Measurements from ENCODE around the gene C1orf159. TPM values are rescaled to one million over a fixed set of nuclear protein-coding genes. Genes with fewer than 3 reads are reported as not detected.

The C1orf159 gene
- total RNA-seq, 4 donors from 2014 or later = 14.0 to 32.0 (median 22.7) TPM

DNA sequence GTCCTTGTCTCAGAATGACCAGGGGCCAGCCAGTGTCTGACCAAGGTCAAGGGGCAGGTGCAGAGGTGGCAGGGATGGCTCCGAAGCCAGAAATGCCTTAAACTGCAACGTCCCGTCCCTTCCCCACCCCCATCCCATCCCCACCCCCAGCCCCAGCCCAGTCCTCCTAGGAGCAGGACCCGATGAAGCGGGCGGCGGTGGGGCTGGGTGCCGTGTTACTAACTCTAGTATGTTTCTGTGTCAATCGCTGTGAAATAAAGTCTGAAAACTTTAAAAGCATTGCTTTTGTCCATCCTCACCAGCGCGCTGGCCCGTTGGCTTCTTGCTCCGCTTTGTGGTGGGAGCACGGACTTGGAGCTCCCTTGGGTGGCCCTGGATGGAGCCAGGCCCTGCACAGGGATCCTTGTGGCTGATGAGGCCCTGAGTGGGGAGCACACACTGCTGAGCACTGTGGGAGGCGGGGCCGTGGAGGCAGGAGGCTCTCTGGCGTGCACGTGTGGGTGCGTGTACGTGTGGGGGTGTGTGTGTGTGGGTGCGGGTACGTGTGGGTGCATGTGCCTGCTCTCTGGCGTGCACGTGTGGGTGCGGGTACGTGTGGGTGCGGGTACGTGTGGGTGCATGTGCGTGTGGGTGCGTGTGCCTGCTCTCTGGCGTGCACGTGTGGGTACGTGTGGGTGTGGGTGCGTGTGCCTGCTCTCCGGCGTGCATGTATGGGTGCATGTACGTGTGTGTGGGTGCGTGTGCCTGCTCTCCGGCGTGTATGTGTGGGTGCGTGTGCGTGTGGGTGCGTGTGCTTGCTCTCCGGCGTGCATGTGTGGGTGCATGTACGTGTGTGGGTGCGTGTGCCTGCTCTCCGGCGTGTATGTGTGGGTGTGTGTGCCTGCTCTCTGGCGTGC is 59.8 kb downstream of the C1orf159 start:
- no peak for TF ChIP-seq POLR2A (IDR thresholded peaks at IDR 0.05)
- no peak for TF ChIP-seq CTCF (IDR thresholded peaks at IDR 0.05)
- Histone ChIP-seq H3K4me3 (no peak overlapping the region), H3K27me3 (peaks cover 0 to 24% of the 10 kb centered on the region in 2 donors), H3K27ac (no peak overlapping the region), H3K36me3 (peaks cover 0 to 28% (median 0%) of the 10 kb centered on the region in 3 donors), H3K9me3 (peaks cover 0 to 4% (median 0%) of the 10 kb centered on the region in 4 donors), H3K4me1 (peaks cover 0 to 19% (median 13%) of the 10 kb centered on the region in 4 donors)
- no peak for DNase-seq

GRCh38 chr1:1054971-1055370 is 60.9 kb downstream of the C1orf159 start:
- Histone ChIP-seq H3K27me3 (peaks cover 0 to 13% of the 10 kb centered on the region in 2 donors), H3K9me3 (peaks cover 0 to 4% (median 0%) of the 10 kb centered on the region in 4 donors), H3K4me3 (no peak overlapping the region), H3K4me1 (peaks cover 0 to 16% (median 11%) of the 10 kb centered on the region in 4 donors), H3K27ac (no peak overlapping the region), H3K36me3 (peaks cover 0 to 38% (median 0%) of the 10 kb centered on the region in 3 donors)
- TF ChIP-seq POLR2A (IDR thresholded peaks at IDR 0.05) = no peak
- TF ChIP-seq CTCF (IDR thresholded peaks at IDR 0.05) = no peak
- DNase-seq = no peak

DNA sequence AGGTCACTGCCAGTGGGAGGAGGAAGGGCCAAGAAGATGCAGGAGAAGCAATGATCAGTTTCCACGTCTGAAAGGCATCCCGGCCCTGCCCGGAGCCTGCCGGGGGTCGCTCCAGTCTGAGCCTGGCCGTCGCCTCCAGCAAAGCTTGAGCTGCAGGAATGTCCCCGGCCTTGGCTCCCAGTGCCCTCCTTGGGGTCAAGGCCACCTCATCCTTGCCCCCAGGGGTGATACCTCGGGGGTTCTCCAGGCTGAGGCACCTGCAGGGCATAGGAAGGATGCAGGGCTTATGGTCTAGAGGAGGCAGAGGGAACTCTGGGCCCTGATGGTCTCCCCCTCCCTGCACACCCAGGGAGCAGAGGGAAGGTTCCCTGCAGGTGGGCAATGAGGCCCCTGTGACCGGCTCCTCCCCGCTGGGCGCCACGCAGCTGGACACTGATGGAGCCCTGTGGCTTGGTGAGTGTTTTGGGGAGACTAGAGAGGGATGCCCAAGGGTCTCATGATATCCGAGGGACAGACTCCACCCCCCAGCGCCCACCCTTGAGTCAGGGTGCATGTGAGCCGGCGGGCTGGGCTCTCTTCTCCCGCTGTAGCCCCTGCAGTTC is 61.7 kb downstream of the C1orf159 start:
- H3K4me3 ChIP-seq = no peak overlapping the region
- peaks cover 0 to 8% (median 6%) of the 10 kb centered on the region in 4 donors for H3K4me1 ChIP-seq
- H3K27me3 ChIP-seq = peaks cover 0 to 10% of the 10 kb centered on the region in 2 donors
- peaks cover 0 to under 1% (median 0%) of the 10 kb centered on the region in 4 donors for H3K9me3 ChIP-seq
- no peak overlapping the region for H3K27ac ChIP-seq
- no peak for TF ChIP-seq CTCF (IDR thresholded peaks at IDR 0.05)
- TF ChIP-seq POLR2A (IDR thresholded peaks at IDR 0.05) = no peak
- DNase-seq = no peak
- peaks cover 0 to 43% (median 0%) of the 10 kb centered on the region in 3 donors for H3K36me3 ChIP-seq

DNA sequence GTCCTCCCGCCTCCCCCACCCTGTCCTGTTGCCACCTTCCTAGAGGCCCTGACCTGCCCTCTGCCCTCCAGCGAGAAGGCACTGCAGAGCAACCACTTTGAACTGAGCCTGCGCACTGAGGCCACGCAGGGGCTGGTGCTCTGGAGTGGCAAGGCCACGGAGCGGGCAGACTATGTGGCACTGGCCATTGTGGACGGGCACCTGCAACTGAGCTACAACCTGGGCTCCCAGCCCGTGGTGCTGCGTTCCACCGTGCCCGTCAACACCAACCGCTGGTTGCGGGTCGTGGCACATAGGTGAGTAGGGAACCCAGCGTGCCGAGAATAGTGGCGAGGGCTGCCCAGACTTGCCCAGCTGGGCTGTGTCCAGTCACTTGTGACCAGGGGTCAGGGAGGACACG is 62.2 kb downstream of the C1orf159 start:
- H3K4me1 ChIP-seq = peaks cover 0 to 3% (median 2%) of the 10 kb centered on the region in 4 donors
- H3K9me3 ChIP-seq = no peaks in the 10 kb centered on the region
- no peak overlapping the region for H3K4me3 ChIP-seq
- H3K27ac ChIP-seq = no peak overlapping the region
- DNase-seq = no peak
- H3K36me3 ChIP-seq = peaks cover 0 to 44% (median 0%) of the 10 kb centered on the region in 3 donors
- TF ChIP-seq POLR2A (IDR thresholded peaks at IDR 0.05) (no peak), CTCF (IDR thresholded peaks at IDR 0.05) (no peak)
- peaks cover 0 to 5% of the 10 kb centered on the region in 2 donors for H3K27me3 ChIP-seq

- peaks cover 0 to 44% (median 0%) of the 10 kb centered on the region in 3 donors for H3K36me3 ChIP-seq
- DNase-seq = no peak
- H3K27me3 ChIP-seq = no peaks in the 10 kb centered on the region
- H3K27ac ChIP-seq = no peak overlapping the region
- H3K4me1 ChIP-seq = no peaks in the 10 kb centered on the region
- H3K9me3 ChIP-seq = no peaks in the 10 kb centered on the region
- H3K4me3 ChIP-seq = no peak overlapping the region
- TF ChIP-seq POLR2A (IDR thresholded peaks at IDR 0.05) (no peak), CTCF (IDR thresholded peaks at IDR 0.05) (no peak)
These were observed 62.9 kb downstream of the C1orf159 start for GRCh38 chr1:1053022-1053421.
